Liver (tissue), 9 donors: Measurements from ENCODE around the gene PDZD8. TPM values are rescaled to one million over a fixed set of nuclear protein-coding genes. Genes with fewer than 3 reads are reported as not detected.

Source experiments
- DNase-seq: peaks from one replicate; pipeline ENCODE4 v3.0.0-alpha.2; 2017; ENCODE audit warnings: low spot score
- H3K27ac ChIP-seq, 2 donors: one replicate each; pipeline ENCODE4 v1.7.0; 2013; ENCODE audit warnings: inconsistent platforms in 2 of 2, low read length in 2 of 2, control low read depth in 1 of 2, low read depth in 1 of 2, mild to moderate bottlenecking in 1 of 2
- H3K27me3 ChIP-seq, 4 donors: one replicate each; pipeline versions ENCODE4 v1.6.1 to v1.7.0; 2013; ENCODE audit warnings: low read length in 3 of 4, inconsistent platforms in 1 of 4, mild to moderate bottlenecking in 1 of 4, moderate library complexity in 1 of 4; ENCODE audit not compliant: control insufficient read depth in 4 of 4, insufficient read depth in 4 of 4
- H3K36me3 ChIP-seq, 4 donors: one replicate each; pipeline versions ENCODE4 v1.6.1 to v1.7.0; 2013; ENCODE audit warnings: low read length in 3 of 4, mild to moderate bottlenecking in 3 of 4, low read depth in 1 of 4, moderate library complexity in 1 of 4; ENCODE audit not compliant: control insufficient read depth in 4 of 4, insufficient read depth in 3 of 4
- H3K4me1 ChIP-seq, 4 donors: one replicate each; pipeline versions ENCODE4 v1.6.1 to v1.7.0; 2013; ENCODE audit warnings: low read length in 3 of 4, mild to moderate bottlenecking in 3 of 4, moderate library complexity in 1 of 4; ENCODE audit not compliant: control insufficient read depth in 4 of 4, insufficient read depth in 4 of 4
- H3K4me3 ChIP-seq, 3 donors: one replicate each; pipeline versions ENCODE4 v1.6.1 to v1.7.0; 2013; ENCODE audit warnings: low read length in 3 of 3, control low read depth in 1 of 3, low read depth in 1 of 3, mild to moderate bottlenecking in 1 of 3
- H3K9ac ChIP-seq, 2 donors: one replicate each; pipeline ENCODE4 v1.7.0; 2013; ENCODE audit warnings: low read length in 2 of 2, mild to moderate bottlenecking in 2 of 2, moderate library complexity in 2 of 2, control low read depth in 1 of 2, low read depth in 1 of 2
- H3K9me3 ChIP-seq, 4 donors: one replicate each; pipeline versions ENCODE4 v1.6.1 to v1.7.0; 2013; ENCODE audit warnings: low read length in 3 of 4; ENCODE audit not compliant: control insufficient read depth in 4 of 4
- EGR1 ChIP-seq, 2 donors: IDR thresholded peaks; 2 replicates each; pipeline ENCODE4 v1.6.1; 2016 to 2018; ENCODE audit warnings: antibody characterized with exemption in 2 of 2, low read depth in 2 of 2
- FOXA1 ChIP-seq: IDR thresholded peaks from 2 replicates; pipeline ENCODE4 v1.6.1; 2016; ENCODE audit warnings: antibody characterized with exemption
- FOXA2 ChIP-seq: IDR thresholded peaks from 2 replicates; pipeline ENCODE4 v1.6.1; 2016; ENCODE audit warnings: antibody characterized with exemption
- GABPA ChIP-seq, 2 donors: IDR thresholded peaks in 1 of 2; conservative IDR thresholded peaks in 1 of 2; 2 replicates each; pipeline ENCODE4 v1.6.1; 2016; ENCODE audit warnings: antibody characterized with exemption in 2 of 2, mild to moderate bottlenecking in 1 of 2, moderate library complexity in 1 of 2
- HNF4A ChIP-seq, 2 donors: conservative IDR thresholded peaks; 2 replicates each; pipeline ENCODE4 v1.6.1; 2016; ENCODE audit warnings: antibody characterized with exemption in 2 of 2, mild to moderate bottlenecking in 2 of 2
- HNF4G ChIP-seq: IDR thresholded peaks from 2 replicates; pipeline ENCODE4 v1.6.1; 2016; ENCODE audit warnings: antibody characterized with exemption
- JUND ChIP-seq, 2 donors: IDR thresholded peaks; 2 replicates each; pipeline ENCODE4 v1.6.1; 2016; ENCODE audit warnings: antibody characterized with exemption in 2 of 2
- MAX ChIP-seq: IDR thresholded peaks from 2 replicates; pipeline ENCODE4 v1.6.1; 2016; ENCODE audit warnings: antibody characterized with exemption
- NR2F2 ChIP-seq: IDR thresholded peaks from 2 replicates; pipeline ENCODE4 v1.6.1; 2016; ENCODE audit warnings: antibody characterized with exemption
- REST ChIP-seq: IDR thresholded peaks from 2 replicates; pipeline ENCODE4 v1.6.1; 2016; ENCODE audit warnings: antibody characterized with exemption, mild to moderate bottlenecking
- RXRA ChIP-seq, 2 donors: IDR thresholded peaks; 2 replicates each; pipeline ENCODE4 v1.6.1; 2017 to 2018; ENCODE audit warnings: antibody characterized with exemption in 2 of 2, mild to moderate bottlenecking in 1 of 2
- SP1 ChIP-seq: IDR thresholded peaks from 2 replicates; pipeline ENCODE4 v1.6.1; 2018; ENCODE audit warnings: antibody characterized with exemption, mild to moderate bottlenecking
- TAF1 ChIP-seq: conservative IDR thresholded peaks from 2 replicates; pipeline ENCODE4 v1.6.1; 2016; ENCODE audit warnings: antibody characterized with exemption, mild to moderate bottlenecking
- WGBS: extraction: QIAGEN DNeasy Blood & Tissue Kit; methylation state at CpG from one replicate; pipeline ENCODE4 v1.1.7; 2013; 5-methylcytosine and 5-hydroxymethylcytosine counted together
- polyA plus RNA-seq, 2 donors: library from polyadenylated mRNA; stranded (reverse) in 1 of 2; unstranded in 1 of 2; fragments of 200-250 nt in 1 of 2; fragments of >200 nt in 1 of 2; fragmentation: Nextera tagmentation in 1 of 2; extraction: Ambion mirVana in 1 of 2; gene quantifications; one replicate each; pipeline versions ENCODE4 v1.2.1 to v1.2.3, GENCODE V29; 2013 to 2015
- total RNA-seq, 2 donors: library from RNA; depleted of rRNA; stranded (reverse); fragments of >200 nt; gene quantifications; one replicate each; pipeline ENCODE4 v1.2.3, GENCODE V29; 2014
- TF ChIP-seq, protein P1 (sequence below): fragments of 150-350 bp; IDR thresholded peaks from 2 replicates; pipeline ENCODE4 v1.5.1; 2017; ENCODE audit warnings: improper control_type of control experiment, low read depth, low read length; ENCODE audit not compliant: missing input control
- TF ChIP-seq, protein P2 (sequence below): IDR thresholded peaks from 2 replicates; pipeline ENCODE4 v1.6.1; 2016; ENCODE audit warnings: antibody characterized with exemption
- TF ChIP-seq, protein P3 (sequence below): IDR thresholded peaks from 2 replicates; pipeline ENCODE4 v1.6.1; 2016; ENCODE audit warnings: antibody characterized with exemption
- donor health status: healthy.
- donor health status: healthy.
- donor health status: healthy.
- donor health status: healthy.
- donor health status: healthy.

The PDZD8 gene
- total and polyA plus RNA-seq, 4 donors = 9.3 to 38.9 (median 15.1) TPM

GRCh38 chr10:117261501-117261900 lies 113.7 kb downstream of the PDZD8 start:
- no peaks in the 10 kb centered on the region for H3K36me3 ChIP-seq
- 86% methylated on average over 3 of the region's 3 CpGs for WGBS
- H3K27ac ChIP-seq = no peak overlapping the region
- no peaks in the 10 kb centered on the region for H3K4me1 ChIP-seq
- no peaks in the 10 kb centered on the region for H3K27me3 ChIP-seq
- TF ChIP-seq, protein P1, sequence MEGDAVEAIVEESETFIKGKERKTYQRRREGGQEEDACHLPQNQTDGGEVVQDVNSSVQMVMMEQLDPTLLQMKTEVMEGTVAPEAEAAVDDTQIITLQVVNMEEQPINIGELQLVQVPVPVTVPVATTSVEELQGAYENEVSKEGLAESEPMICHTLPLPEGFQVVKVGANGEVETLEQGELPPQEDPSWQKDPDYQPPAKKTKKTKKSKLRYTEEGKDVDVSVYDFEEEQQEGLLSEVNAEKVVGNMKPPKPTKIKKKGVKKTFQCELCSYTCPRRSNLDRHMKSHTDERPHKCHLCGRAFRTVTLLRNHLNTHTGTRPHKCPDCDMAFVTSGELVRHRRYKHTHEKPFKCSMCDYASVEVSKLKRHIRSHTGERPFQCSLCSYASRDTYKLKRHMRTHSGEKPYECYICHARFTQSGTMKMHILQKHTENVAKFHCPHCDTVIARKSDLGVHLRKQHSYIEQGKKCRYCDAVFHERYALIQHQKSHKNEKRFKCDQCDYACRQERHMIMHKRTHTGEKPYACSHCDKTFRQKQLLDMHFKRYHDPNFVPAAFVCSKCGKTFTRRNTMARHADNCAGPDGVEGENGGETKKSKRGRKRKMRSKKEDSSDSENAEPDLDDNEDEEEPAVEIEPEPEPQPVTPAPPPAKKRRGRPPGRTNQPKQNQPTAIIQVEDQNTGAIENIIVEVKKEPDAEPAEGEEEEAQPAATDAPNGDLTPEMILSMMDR = no peak
- TF ChIP-seq HNF4A (conservative IDR thresholded peaks at IDR 0.05) = no peak
- TF ChIP-seq JUND (IDR thresholded peaks at IDR 0.05) = no peak
- TF ChIP-seq FOXA1 = no peak
- TF ChIP-seq RXRA (IDR thresholded peaks at IDR 0.05) = no peak
- TF ChIP-seq SP1 = no peak
- no peak for TF ChIP-seq FOXA2
- TF ChIP-seq REST = no peak
- TF ChIP-seq GABPA (IDR thresholded peaks at IDR 0.05 in 1 of 2, conservative IDR thresholded peaks at IDR 0.05 in 1 of 2) = no peak
- TF ChIP-seq NR2F2 = no peak
- TF ChIP-seq, protein P2, sequence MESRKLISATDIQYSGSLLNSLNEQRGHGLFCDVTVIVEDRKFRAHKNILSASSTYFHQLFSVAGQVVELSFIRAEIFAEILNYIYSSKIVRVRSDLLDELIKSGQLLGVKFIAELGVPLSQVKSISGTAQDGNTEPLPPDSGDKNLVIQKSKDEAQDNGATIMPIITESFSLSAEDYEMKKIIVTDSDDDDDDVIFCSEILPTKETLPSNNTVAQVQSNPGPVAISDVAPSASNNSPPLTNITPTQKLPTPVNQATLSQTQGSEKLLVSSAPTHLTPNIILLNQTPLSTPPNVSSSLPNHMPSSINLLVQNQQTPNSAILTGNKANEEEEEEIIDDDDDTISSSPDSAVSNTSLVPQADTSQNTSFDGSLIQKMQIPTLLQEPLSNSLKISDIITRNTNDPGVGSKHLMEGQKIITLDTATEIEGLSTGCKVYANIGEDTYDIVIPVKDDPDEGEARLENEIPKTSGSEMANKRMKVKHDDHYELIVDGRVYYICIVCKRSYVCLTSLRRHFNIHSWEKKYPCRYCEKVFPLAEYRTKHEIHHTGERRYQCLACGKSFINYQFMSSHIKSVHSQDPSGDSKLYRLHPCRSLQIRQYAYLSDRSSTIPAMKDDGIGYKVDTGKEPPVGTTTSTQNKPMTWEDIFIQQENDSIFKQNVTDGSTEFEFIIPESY = no peak
- no peak for TF ChIP-seq TAF1
- no peaks in the 10 kb centered on the region for H3K9me3 ChIP-seq
- DNase-seq = peak; percentile 8
- H3K9ac ChIP-seq = no peak overlapping the region
- H3K4me3 ChIP-seq = no peak overlapping the region

DNA sequence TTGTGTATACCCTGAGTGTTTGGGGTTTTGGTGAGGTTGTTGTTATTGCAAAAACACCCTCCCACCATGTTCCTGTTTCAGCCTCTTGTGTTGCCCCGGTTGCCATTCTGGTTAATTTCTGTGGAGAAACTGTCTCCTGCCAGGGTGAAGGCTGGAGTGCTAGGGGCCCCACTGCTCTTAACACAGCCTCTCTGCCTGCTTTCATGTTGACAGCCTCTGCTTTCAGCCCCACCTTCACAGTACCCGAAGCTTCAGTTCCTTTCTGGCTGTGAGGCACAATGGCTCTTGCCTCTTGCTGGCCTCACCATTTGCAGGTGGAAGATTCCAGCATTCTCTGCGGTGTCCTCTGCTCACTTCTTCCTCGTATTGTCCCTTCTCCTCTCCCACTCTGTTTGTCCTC lies 115.2 kb downstream of the PDZD8 start:
- WGBS = 57% methylated on average over 4 of the region's 4 CpGs
- TF ChIP-seq NR2F2 (no peak), MAX (no peak), HNF4A (conservative IDR thresholded peaks at IDR 0.05) (no peak), HNF4G (no peak), REST (no peak), SP1 (no peak), FOXA2 (no peak), EGR1 (IDR thresholded peaks at IDR 0.05; ENCODE audit: low read depth in 2 of 2) (no peak)
- TF ChIP-seq, protein P2 = no peak
- TF ChIP-seq, protein P3, sequence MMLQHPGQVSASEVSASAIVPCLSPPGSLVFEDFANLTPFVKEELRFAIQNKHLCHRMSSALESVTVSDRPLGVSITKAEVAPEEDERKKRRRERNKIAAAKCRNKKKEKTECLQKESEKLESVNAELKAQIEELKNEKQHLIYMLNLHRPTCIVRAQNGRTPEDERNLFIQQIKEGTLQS = no peak
- TF ChIP-seq, protein P1 = no peak

More for the DNA sequence above, 115.2 kb downstream of the PDZD8 start:
- Histone ChIP-seq H3K27ac (no peak overlapping the region), H3K9me3 (no peaks in the 10 kb centered on the region), H3K4me3 (no peak overlapping the region), H3K27me3 (no peaks in the 10 kb centered on the region), H3K9ac (no peak overlapping the region), H3K4me1 (no peaks in the 10 kb centered on the region), H3K36me3 (no peaks in the 10 kb centered on the region)
- DNase-seq = no peak
